Activated CD4-positive, CD25-positive, alpha-beta regulatory T cell (primary cell): ENCODE measurements around the gene TBCK.
"Not testable (repeated sequence)": the region's sequence is repeated elsewhere in the genome, so short reads cannot be mapped to it uniquely, and the experiment has no call there.

Experiments used
- DNase-seq, 4 experiments: peaks; one replicate each; lab custom pipeline; 2025; lab: John Stamatoyannopoulos, UW

The TBCK gene

GRCh38 chr4:106116025-106116424 lies 200.0 kb downstream of the TBCK start:
- no peak for DNase-seq

DNA sequence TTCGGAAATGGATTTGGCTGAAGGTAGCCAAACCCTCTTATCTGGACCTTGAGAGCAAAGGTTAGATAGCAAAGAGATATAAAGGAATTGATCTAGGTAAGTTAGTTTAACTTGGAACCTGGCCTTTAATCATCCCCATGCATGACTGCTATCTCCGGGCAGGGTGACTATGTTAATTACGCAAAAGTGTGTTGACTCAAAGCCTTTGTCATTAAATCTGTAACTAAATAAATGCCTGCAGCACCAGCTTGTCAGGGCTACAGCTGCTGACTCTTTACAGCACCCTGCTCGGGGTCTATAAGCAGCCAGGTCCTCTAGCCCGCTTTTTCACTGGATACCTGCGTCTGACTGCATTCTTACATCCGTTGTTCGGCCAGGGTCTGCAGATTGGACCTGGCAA lies 201.7 kb downstream of the TBCK start:
- no peak for DNase-seq

DNA sequence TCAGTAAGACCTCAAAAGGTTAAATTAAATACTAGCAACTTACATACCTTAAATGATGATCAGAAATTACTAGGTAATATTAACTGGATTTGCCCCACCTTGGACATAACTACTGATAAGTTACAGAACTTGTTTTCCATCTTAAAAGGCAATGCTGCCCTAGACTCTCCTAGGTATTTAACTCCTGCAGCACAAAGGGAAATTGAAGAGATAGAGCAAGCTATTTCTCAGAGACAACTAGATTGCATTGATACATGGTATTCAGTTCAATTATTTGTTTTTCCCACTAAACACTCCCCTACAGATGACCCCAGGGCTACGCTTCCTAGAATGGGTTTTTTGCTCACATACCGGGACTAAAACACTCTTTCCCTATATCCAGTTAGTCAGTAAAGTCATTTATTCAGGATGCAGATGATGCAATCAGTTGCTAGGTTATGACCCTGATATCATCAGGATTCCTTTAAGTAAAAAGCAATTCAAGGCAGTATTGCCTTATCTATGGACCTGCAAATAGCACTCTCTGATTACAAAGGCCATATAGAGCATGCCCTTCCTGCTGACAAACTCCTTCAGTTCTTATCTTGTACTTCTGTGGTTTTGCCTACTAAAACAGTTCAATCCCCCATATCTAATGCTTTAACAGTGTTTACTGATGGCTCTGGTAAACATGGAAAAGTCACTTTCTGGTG lies 204.1 kb downstream of the TBCK start:
- DNase-seq, result not testable (repeated sequence)

- no peak for DNase-seq
Observed at GRCh38 chr4:106109929-106110328, 206.1 kb downstream of the TBCK start.

GRCh38 chr4:106105697-106106096 lies 210.3 kb downstream of the TBCK start:
- DNase-seq, result no peak

GRCh38 chr4:106104276-106104675 lies 211.7 kb downstream of the TBCK start:
- no peak for DNase-seq

DNA sequence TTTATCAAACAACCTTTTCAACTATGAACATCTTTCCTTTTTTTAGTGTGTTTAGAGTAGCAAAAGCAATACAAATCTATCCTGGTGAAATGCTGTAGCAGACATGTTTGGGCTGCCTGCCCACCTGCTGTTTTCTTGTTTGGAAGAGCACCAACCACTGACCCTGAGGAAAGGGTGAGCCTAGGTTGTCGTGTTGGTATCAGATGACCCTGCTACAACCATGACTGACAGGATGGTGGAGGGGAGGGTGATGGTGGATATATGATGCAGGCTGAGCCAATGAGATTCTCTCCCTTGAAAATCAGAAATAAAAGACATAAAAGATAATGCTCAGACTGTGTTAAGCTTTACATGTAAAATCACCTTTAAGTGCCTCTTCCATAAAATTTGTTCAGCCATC lies 219.6 kb downstream of the TBCK start:
- no peak for DNase-seq

DNA sequence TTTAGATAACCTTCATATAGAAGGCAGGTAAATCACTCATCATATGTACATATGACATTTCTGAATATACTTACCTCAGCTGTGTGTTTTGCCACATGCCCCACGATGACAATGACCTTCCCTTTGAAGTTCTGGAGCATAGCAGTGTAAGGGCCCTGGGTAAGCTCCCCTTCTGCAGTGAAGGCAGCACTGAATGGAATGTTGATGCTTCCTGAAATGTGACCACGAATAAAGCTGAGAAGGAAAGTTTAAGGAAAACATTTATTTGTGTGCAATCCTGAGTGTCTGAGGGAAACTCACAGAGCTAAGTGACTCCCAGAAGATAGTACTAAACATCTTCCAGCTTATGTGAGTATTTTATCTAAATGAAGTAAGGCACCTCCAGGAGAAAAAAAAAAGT lies 220.6 kb downstream of the TBCK start:
- no peak for DNase-seq

DNA sequence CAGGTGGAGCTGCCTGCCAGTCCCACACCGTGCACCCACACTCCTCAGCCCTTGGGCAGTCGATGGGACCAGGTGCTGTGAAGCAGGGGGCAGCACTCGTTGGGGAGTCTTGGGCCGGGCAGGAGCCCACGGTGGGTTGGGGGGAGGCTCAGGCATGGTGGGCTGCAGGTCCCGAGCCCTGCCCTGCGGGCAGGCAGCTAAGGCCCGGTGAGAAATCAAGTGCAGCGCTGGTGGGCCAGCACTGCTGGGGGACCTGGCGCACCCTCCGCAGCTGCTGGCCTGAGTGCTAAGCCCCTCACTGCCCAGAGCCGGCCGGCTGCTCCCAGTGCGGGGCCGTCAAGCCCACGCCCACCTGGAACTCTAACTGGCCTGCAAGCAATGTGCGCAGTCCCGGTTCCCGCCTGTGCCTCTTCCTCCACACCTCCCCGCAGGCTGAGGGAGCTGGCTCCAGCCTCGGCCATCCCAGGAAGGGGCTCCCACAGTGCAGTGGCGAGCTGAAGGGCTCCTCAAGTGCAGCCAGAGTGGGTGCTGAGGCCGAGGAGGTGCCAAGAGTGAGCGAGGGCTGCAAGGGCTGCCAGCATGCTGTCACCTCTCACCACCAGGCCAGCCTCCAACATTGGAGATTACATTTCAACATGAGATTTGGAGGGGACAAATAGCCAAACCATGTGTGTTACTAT lies 223.5 kb downstream of the TBCK start:
- DNase-seq, result no peak

- DNase-seq, result no peak
Observed at GRCh38 chr4:106090826-106091225, 225.2 kb downstream of the TBCK start.

GRCh38 chr4:106083065-106083464 lies 232.9 kb downstream of the TBCK start:
- no peak for DNase-seq

GRCh38 chr4:106080376-106080775 lies 235.6 kb downstream of the TBCK start:
- no peak for DNase-seq

- no peak for DNase-seq
Observed at GRCh38 chr4:106079616-106080015, 236.4 kb downstream of the TBCK start.

- no peak for DNase-seq
Observed at GRCh38 chr4:106065018-106065417, 251.0 kb downstream of the TBCK start.

DNA sequence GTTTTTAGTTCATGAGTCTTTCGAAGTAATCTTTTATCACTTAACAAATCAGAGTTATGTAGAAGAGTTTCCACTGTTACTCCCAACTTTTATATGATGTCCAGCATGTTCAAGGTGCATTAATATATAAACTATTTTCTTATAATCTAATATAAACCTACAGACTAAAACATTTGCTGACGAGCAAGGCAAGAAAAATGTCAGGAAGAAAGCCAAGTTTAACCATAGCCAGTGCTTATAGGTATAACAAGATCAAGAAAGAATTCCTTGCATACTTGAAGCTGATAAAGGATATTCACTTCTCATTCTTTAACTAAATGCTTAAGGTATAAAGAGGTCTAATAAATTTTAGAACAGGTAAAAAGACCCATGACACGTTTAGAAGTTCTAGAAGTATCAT lies 253.0 kb downstream of the TBCK start:
- no peak for DNase-seq

DNA sequence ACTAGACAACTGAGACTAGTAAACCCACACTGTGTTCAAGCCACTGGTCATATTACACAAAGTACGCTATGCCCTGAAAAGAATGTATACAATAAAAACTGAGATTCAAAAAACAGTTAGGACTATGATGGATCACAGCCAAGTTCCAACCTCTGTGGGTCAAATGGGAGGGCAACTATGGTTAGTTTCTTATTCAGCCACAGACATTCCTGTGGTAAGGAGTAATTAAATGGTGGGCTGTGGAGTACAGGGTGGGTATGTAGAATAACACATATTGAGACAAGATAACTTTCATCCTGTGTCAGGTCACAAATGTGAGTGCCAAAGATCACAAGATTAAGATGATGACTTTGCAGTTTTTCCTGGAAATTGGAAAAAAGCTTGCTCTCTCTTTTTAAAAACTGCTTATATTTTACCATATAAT lies 253.5 kb downstream of the TBCK start:
- DNase-seq, result no peak

- no peak for DNase-seq
Observed at GRCh38 chr4:106058921-106059320, 257.1 kb downstream of the TBCK start.

DNA sequence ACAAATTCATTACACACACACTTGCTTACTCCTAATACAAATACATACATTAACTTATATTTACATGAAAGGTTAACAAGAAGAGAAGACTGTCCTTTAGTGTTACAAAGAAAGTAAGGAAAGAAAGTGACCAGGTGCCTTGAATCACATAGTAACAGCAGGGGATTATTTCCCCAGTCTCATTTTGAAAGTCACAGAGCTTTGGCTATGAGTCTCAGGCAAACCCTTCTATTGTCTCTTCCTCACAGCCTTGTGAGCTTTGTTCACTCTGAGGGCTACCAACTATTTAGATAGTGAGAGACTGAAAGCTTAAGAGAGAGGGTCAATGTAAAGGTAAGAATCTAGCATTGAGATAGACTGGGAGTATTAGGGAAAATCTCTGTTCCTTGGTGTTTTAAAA lies 259.1 kb downstream of the TBCK start:
- no peak for DNase-seq

DNA sequence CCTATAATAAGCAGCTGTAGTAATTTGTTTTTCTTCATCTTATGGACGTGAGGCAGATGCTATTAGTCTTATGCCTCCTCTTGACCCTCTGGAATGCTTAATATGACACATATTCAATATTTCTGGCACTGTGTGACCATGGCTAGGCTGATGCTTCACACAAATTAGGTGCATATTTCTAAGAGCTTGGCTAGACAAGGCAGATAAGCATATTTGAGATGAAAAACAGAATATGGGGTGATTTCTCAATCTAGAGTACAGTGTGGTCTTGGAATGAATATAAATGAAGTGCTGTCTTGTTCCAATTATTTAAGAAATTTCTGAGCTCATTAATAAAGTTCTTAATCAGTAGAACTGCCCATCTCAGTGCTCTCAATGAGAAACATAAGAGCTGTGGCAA lies 264.5 kb downstream of the TBCK start:
- no peak for DNase-seq

DNA sequence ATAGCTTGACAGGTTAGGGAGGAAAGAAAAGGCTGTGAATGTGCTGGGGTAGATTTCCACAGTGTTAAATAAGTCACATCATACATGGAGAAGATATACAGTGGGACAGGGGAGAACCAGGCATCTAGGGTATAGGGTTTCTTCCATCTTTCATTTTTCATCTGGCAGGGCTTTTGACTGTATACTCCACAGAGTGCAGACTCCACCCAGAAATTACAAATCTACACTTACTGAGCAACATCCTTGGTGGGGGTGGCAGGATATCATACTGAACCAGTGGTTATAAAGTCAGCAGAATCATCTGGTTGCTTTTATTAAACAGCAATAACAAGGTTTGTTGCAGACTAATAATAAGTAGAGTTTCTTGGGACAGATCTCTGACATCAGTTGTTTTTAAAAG lies 266.5 kb downstream of the TBCK start:
- no peak for DNase-seq

GRCh38 chr4:106048250-106048971 lies 267.6 kb downstream of the TBCK start:
- DNase-seq, result no peak

DNA sequence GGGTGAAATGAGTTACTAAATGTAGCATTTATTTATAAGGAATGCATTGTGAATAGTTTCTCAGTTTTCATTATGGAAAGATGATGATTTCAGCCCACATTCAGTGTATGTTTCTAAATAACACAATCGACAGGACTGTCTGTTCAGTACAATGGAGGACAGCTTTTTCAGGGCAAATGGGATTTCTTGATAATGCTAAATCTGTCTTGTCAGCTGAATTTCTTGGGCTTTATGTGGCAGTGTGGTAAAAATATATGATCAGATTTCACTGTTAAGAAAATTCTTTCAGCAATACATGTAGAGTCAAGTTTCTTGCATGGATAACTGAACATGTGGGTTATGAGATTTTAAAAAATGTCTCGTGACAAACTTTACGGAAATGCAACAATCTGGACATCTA lies 269.9 kb downstream of the TBCK start:
- DNase-seq, result no peak

DNA sequence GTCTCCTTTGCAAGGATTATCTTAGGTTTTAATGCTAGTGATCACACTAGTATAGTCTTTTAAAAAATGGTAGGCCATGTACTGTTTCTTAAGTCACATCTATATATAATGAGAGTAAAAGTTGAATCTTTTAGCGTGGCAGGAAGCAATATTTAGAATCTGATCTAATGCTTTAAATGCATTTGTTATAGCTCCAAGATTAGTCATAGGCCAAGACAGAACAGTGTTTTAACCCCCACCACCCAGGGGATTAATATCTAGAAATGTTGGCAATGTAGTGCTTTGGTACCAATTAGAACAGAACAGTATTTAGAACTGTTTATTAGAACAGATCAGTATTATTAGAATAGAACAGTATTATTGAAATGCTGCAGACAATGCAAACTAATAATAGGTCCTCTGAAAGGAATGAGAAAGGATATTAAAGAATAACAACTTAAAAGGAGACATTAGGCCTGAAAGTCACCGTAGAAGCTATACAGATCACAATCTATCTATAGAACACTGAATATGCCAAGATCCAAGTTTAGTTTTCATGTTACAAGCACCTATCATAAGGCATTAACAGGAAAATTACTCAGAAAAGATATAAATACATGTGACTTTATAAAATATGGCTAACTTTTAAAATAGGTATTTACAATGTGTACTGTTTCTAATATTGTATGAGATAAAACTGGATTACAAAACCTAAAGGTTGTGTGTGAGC lies 274.6 kb downstream of the TBCK start:
- DNase-seq, result no peak
